Measurements from ENCODE around the gene SCNN1G. TPM values are rescaled to one million over a fixed set of nuclear protein-coding genes. Genes with fewer than 3 reads are reported as not detected.

The SCNN1G gene
- total and polyA plus RNA-seq, 4 donors, result not detected

DNA sequence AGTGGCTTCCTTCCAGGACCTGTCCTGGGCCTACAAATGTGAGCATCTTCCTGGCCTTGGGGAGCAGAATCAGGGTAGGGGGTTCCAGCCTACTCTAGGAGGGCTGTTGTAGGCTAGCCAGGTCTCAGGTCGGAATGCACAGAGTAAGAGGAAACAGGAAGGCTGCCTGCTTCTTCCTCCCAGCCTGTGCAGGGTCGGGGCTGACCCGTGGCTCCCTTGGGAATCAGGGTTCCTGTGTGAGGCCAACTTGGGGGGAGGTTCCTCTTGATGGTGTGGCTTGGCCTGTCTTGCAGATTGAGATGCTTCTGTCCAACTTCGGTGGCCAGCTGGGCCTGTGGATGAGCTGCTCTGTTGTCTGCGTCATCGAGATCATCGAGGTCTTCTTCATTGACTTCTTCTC is 32.3 kb downstream of the SCNN1G start:
- H3K27me3 ChIP-seq (ENCODE audit: control insufficient read depth in 4 of 4, insufficient read depth in 4 of 4, low read length in 3 of 4), result peaks cover 0 to 8% (median 0%) of the 10 kb centered on the region in 4 donors
- TF ChIP-seq NR2F2 (IDR thresholded peaks at IDR 0.05), result no peak
- no peak for TF ChIP-seq TAF1 (conservative IDR thresholded peaks at IDR 0.05)
- no peak for TF ChIP-seq SP1 (IDR thresholded peaks at IDR 0.05)
- TF ChIP-seq, protein P1, sequence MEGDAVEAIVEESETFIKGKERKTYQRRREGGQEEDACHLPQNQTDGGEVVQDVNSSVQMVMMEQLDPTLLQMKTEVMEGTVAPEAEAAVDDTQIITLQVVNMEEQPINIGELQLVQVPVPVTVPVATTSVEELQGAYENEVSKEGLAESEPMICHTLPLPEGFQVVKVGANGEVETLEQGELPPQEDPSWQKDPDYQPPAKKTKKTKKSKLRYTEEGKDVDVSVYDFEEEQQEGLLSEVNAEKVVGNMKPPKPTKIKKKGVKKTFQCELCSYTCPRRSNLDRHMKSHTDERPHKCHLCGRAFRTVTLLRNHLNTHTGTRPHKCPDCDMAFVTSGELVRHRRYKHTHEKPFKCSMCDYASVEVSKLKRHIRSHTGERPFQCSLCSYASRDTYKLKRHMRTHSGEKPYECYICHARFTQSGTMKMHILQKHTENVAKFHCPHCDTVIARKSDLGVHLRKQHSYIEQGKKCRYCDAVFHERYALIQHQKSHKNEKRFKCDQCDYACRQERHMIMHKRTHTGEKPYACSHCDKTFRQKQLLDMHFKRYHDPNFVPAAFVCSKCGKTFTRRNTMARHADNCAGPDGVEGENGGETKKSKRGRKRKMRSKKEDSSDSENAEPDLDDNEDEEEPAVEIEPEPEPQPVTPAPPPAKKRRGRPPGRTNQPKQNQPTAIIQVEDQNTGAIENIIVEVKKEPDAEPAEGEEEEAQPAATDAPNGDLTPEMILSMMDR (IDR thresholded peaks at IDR 0.05; ENCODE audit: low read depth, low read length, missing input control), result no peak
- TF ChIP-seq RXRA (IDR thresholded peaks at IDR 0.05), result no peak
- TF ChIP-seq EGR1 (IDR thresholded peaks at IDR 0.05; ENCODE audit: low read depth in 2 of 2), result no peak
- TF ChIP-seq, protein P2, sequence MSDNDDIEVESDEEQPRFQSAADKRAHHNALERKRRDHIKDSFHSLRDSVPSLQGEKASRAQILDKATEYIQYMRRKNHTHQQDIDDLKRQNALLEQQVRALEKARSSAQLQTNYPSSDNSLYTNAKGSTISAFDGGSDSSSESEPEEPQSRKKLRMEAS (IDR thresholded peaks at IDR 0.05), result no peak
- no peak for TF ChIP-seq FOXA1 (IDR thresholded peaks at IDR 0.05)
- TF ChIP-seq, protein P3, sequence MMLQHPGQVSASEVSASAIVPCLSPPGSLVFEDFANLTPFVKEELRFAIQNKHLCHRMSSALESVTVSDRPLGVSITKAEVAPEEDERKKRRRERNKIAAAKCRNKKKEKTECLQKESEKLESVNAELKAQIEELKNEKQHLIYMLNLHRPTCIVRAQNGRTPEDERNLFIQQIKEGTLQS (IDR thresholded peaks at IDR 0.05), result no peak
- TF ChIP-seq, protein P4, sequence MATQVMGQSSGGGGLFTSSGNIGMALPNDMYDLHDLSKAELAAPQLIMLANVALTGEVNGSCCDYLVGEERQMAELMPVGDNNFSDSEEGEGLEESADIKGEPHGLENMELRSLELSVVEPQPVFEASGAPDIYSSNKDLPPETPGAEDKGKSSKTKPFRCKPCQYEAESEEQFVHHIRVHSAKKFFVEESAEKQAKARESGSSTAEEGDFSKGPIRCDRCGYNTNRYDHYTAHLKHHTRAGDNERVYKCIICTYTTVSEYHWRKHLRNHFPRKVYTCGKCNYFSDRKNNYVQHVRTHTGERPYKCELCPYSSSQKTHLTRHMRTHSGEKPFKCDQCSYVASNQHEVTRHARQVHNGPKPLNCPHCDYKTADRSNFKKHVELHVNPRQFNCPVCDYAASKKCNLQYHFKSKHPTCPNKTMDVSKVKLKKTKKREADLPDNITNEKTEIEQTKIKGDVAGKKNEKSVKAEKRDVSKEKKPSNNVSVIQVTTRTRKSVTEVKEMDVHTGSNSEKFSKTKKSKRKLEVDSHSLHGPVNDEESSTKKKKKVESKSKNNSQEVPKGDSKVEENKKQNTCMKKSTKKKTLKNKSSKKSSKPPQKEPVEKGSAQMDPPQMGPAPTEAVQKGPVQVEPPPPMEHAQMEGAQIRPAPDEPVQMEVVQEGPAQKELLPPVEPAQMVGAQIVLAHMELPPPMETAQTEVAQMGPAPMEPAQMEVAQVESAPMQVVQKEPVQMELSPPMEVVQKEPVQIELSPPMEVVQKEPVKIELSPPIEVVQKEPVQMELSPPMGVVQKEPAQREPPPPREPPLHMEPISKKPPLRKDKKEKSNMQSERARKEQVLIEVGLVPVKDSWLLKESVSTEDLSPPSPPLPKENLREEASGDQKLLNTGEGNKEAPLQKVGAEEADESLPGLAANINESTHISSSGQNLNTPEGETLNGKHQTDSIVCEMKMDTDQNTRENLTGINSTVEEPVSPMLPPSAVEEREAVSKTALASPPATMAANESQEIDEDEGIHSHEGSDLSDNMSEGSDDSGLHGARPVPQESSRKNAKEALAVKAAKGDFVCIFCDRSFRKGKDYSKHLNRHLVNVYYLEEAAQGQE (IDR thresholded peaks at IDR 0.05), result no peak
- no peak for TF ChIP-seq JUND (IDR thresholded peaks at IDR 0.05)
- TF ChIP-seq FOXA2 (IDR thresholded peaks at IDR 0.05), result no peak
- no peak for TF ChIP-seq RAD21 (IDR thresholded peaks at IDR 0.05)
- no peak for TF ChIP-seq GABPA (IDR thresholded peaks at IDR 0.05 in 1 of 2, conservative IDR thresholded peaks at IDR 0.05 in 1 of 2)
- TF ChIP-seq HNF4G (IDR thresholded peaks at IDR 0.05), result no peak
- TF ChIP-seq HNF4A (conservative IDR thresholded peaks at IDR 0.05), result no peak
- TF ChIP-seq, protein P5, sequence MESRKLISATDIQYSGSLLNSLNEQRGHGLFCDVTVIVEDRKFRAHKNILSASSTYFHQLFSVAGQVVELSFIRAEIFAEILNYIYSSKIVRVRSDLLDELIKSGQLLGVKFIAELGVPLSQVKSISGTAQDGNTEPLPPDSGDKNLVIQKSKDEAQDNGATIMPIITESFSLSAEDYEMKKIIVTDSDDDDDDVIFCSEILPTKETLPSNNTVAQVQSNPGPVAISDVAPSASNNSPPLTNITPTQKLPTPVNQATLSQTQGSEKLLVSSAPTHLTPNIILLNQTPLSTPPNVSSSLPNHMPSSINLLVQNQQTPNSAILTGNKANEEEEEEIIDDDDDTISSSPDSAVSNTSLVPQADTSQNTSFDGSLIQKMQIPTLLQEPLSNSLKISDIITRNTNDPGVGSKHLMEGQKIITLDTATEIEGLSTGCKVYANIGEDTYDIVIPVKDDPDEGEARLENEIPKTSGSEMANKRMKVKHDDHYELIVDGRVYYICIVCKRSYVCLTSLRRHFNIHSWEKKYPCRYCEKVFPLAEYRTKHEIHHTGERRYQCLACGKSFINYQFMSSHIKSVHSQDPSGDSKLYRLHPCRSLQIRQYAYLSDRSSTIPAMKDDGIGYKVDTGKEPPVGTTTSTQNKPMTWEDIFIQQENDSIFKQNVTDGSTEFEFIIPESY (IDR thresholded peaks at IDR 0.05), result no peak
- no peak for TF ChIP-seq YY1 (IDR thresholded peaks at IDR 0.05)
- no peaks in the 10 kb centered on the region for H3K4me1 ChIP-seq (ENCODE audit: control insufficient read depth in 4 of 4, insufficient read depth in 4 of 4, low read length in 3 of 4)
- no peak for DNase-seq (ENCODE audit: low spot score)
- H3K4me3 ChIP-seq (ENCODE audit: low read depth in 1 of 3, low read length in 3 of 3), result no peak overlapping the region
- H3K36me3 ChIP-seq (ENCODE audit: control insufficient read depth in 4 of 4, insufficient read depth in 3 of 4, low read depth in 1 of 4, low read length in 3 of 4), result no peaks in the 10 kb centered on the region
- WGBS, result 78% methylated on average over 7 of the region's 7 CpGs
- no peaks in the 10 kb centered on the region for H3K9me3 ChIP-seq (ENCODE audit: control insufficient read depth in 4 of 4, low read length in 3 of 4)
- no peak overlapping the region for H3K27ac ChIP-seq (ENCODE audit: low read depth in 1 of 2, low read length in 2 of 2)
- no peak overlapping the region for H3K9ac ChIP-seq (ENCODE audit: low read depth in 1 of 2, low read length in 2 of 2)
